ENCODE results near the gene LCE3D. TPM values are rescaled to one million over a fixed set of nuclear protein-coding genes. Genes with fewer than 3 reads are reported as not detected.
A peak's percentile ranks its signal among the peaks of the same experiment; 100 is the strongest.

LCE3D gene, protein sequence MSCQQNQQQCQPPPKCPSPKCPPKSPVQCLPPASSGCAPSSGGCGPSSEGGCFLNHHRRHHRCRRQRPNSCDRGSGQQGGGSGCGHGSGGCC
- total RNA-seq = not detected
- long read RNA-seq = 0 reads

DNA sequence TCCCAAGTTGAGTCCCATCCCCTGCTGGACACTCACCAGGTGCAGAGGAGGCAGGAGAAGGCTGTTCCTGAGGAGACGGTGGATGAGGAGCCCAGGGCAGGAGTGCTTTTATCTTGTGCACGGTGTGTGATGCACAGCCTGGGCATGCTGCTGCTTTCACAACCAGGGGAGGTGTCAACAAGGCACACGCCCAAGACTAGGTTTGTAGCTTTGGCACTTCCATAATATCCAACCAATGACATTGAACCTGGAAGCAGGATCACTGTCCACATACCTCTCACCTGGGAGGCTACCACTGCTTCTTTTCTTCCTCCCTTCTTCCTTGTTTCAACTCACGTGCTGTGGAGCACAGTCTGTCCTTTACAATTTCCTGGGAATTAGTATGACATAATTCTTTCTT, at the start of gene LCE3D:
LCE3D (minus strand) TSS at position 84 of the 400 bp plus-strand sequence. CDS start 580 bp downstream, outside the sequence.
- intact Hi-C loops (cut with DNase I) = no loop called here
- TF ChIP-seq, protein P1, sequence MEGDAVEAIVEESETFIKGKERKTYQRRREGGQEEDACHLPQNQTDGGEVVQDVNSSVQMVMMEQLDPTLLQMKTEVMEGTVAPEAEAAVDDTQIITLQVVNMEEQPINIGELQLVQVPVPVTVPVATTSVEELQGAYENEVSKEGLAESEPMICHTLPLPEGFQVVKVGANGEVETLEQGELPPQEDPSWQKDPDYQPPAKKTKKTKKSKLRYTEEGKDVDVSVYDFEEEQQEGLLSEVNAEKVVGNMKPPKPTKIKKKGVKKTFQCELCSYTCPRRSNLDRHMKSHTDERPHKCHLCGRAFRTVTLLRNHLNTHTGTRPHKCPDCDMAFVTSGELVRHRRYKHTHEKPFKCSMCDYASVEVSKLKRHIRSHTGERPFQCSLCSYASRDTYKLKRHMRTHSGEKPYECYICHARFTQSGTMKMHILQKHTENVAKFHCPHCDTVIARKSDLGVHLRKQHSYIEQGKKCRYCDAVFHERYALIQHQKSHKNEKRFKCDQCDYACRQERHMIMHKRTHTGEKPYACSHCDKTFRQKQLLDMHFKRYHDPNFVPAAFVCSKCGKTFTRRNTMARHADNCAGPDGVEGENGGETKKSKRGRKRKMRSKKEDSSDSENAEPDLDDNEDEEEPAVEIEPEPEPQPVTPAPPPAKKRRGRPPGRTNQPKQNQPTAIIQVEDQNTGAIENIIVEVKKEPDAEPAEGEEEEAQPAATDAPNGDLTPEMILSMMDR (IDR thresholded peaks at IDR 0.05) = no peak
- DNase-seq = no peak
- Histone ChIP-seq H3K9me3 (no peaks in the 10 kb centered on the region), H3K27ac (no peak within 1 kb of the TSS), H3K4me3 (no peak within 1 kb of the TSS), H3K27me3 (no peaks in the 10 kb centered on the region), H3K36me3 (no peaks in the 10 kb centered on the region), H3K4me1 (no peaks in the 10 kb centered on the region)
- peak; percentile 19 for ATAC-seq

DNA sequence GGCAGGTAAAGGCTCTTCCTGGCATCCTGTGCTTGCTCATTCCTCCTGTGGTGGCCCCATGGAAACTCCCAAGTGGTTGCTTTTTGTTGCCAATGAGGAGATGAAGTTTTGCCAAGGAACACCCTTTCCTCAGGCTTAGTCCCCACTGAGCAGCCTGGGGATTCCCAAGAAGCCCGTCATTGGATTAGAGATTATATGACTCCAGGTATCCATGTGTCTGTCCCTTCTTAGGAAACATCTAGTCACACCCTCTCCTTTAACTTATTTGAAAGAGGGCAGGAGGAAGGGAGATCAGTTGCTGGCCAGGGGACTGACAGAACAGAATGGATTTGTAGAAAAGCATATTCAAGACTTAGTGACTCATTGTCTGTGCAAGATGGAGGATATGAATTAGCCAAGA, 46.4 kb upstream of the LCE3D start:
- ATAC-seq (no peak), DNase-seq (no peak)
- H3K4me3 ChIP-seq = no peak overlapping the region
- no peaks in the 10 kb centered on the region for H3K4me1 ChIP-seq
- H3K27me3 ChIP-seq = no peaks in the 10 kb centered on the region
- no peaks in the 10 kb centered on the region for H3K36me3 ChIP-seq
- intact Hi-C loops (cut with DNase I) = no loop called here
- H3K9me3 ChIP-seq = no peaks in the 10 kb centered on the region
- TF ChIP-seq, protein P1 (IDR thresholded peaks at IDR 0.05) = no peak
- H3K27ac ChIP-seq = no peak overlapping the region

DNA sequence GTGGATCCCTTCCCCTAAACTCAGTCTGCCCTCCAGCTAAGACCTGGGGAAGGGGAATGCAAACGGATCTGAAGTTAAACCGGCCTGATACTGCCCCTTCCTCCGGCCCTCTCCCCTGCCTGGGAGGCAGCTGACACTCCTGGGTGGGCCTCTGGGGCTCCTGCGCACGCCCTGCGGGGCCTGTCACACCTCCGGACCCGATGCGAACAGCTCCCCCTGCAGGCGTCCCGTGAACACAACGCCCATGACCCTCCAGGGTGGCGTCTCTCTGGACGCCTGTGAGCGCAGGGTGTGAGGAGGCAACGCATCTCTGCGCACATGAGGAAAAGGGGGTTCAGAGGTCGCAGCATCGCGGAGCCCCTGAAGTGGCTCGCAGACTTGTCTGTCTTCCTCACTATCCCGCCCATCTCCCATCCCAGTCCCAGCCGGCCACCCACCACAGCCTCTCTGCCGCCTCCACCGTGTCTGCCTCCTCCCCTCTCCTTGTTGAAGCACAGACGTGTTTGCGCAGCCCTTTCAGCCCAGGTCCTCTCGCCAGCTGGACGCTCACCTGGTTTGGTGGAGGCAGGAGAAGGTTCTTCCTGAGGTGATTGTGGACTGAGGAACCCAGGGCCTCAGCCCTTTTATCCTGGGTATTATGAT, 43.0 kb upstream of the LCE3D start:
- intact Hi-C loops (cut with DNase I) = no loop called here
- peak; percentile 51 for ATAC-seq
- DNase-seq = no peak
- TF ChIP-seq, protein P1 (IDR thresholded peaks at IDR 0.05) = peak; percentile 7
- Histone ChIP-seq H3K9me3 (peaks cover 7% of the 10 kb centered on the region), H3K36me3 (no peaks in the 10 kb centered on the region), H3K4me3 (no peak overlapping the region), H3K4me1 (no peaks in the 10 kb centered on the region), H3K27ac (no peak overlapping the region), H3K27me3 (no peaks in the 10 kb centered on the region)

DNA sequence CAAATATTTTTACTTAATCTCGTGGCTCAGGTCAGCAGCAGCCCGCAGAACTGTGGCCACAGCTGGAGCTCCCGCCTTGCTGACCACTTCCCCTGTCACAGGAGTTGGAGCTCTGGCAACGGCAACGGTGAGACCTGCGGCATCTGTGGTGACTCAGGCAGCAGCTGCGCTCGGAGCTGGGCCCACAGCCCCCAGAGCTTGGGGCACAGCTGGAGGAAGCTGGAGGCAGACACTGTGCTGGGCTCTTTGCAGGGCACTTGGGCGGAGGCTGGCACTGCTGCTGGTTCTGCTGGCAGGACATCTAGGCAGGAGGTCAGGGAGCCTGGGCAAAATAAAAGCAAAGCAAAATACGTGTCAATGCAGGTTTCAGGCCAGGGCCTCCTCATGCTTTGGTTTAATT, 42.5 kb upstream of the LCE3D start, which contains the start of gene LCE3A:
LCE3A (minus strand) TSS at position 301 of the 400 bp plus-strand sequence; CDS start at position 301, 0 bp downstream.
- DNase-seq (no peak), ATAC-seq (peak; percentile 28)
- no peaks in the 10 kb centered on the region for H3K27me3 ChIP-seq
- no peaks in the 10 kb centered on the region for H3K4me1 ChIP-seq
- TF ChIP-seq, protein P1 (IDR thresholded peaks at IDR 0.05) = no peak
- intact Hi-C loops (cut with DNase I) = no loop called here
- H3K4me3 ChIP-seq = no peak within 1 kb of the TSS
- H3K9me3 ChIP-seq = peaks cover 11% of the 10 kb centered on the region
- no peak within 1 kb of the TSS for H3K27ac ChIP-seq
- H3K36me3 ChIP-seq = no peaks in the 10 kb centered on the region

DNA sequence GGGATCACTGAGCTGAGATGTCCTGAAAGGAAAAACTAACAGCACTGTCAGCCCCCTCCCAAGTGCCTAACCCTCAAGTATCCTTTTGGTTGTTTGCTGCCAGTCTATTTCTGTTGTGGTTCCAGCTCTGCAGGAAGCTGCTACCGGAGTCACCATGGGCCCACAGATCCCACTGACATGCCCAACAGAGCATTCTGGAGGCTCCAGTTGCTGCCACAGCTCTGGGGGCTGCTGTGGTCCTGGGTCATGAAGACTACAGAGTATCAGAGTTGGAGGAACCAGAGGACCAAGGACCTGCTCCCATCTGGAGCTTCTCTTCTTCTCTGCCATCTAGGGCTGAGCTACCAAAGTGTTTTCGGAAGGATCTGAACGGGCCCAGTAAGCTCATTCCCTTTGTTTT, 41.7 kb upstream of the LCE3D start:
- intact Hi-C loops (cut with DNase I) = no loop called here
- TF ChIP-seq, protein P1 (IDR thresholded peaks at IDR 0.05) = no peak

More for the DNA sequence above, 41.7 kb upstream of the LCE3D start:
- H3K27me3 ChIP-seq = no peaks in the 10 kb centered on the region
- H3K4me1 ChIP-seq = no peaks in the 10 kb centered on the region
- no peaks in the 10 kb centered on the region for H3K36me3 ChIP-seq
- H3K4me3 ChIP-seq = no peak overlapping the region
- ATAC-seq (no peak), DNase-seq (no peak)
- H3K27ac ChIP-seq = no peak overlapping the region
- H3K9me3 ChIP-seq = peaks cover 16% of the 10 kb centered on the region
